SK-N-SH (cell line): ENCODE measurements around the gene SLC37A3. TPM values are rescaled to one million over a fixed set of nuclear protein-coding genes. Genes with fewer than 3 reads are reported as not detected.

Experiments used
- CTCF ChIA-PET: fragments of 300-600, 350-600 bp; formaldehyde crosslinking; extraction: SDS; loops from one replicate; lab custom pipeline; 2021; lab: Yijun Ruan, JAX
- POLR2A ChIA-PET: fragments of 350-600 bp; sonication (Branson Sonifier 250); formaldehyde crosslinking; extraction: SDS; loops from one replicate; lab custom pipeline; 2020; ENCODE audit warnings: antibody characterized with exemption, inconsistent platforms; lab: Yijun Ruan, JAX
- DNase-seq: peaks from one replicate; pipeline ENCODE4 v3.0.0; 2012
- H2AFZ ChIP-seq: fragments of 200-600 bp; sonication (generic); 2 replicates; pipeline ENCODE4 v1.8.1; 2016; ENCODE audit warnings: antibody characterized with exemption, mild to moderate bottlenecking, low read depth
- H3F3A ChIP-seq: fragments of 200-600 bp; sonication (generic); replicated peaks from 2 replicates; pipeline ENCODE3; 2016; ENCODE audit warnings: antibody characterized with exemption, mild to moderate bottlenecking; ENCODE audit not compliant: insufficient read depth
- H3K27ac ChIP-seq, 2 experiments: fragments of 200-500 bp in 1 of 2; fragments of 200-600 bp in 1 of 2; sonication (Bioruptor generic) in 1 of 2; sonication (generic), shearing (Covaris generic) in 1 of 2; 2 replicates each; pipeline versions ENCODE4 v1.5.1 to v1.6.1; 2014 to 2016; ENCODE audit warnings: low read depth in 2 of 2, inconsistent platforms in 1 of 2, low read length in 1 of 2, mild to moderate bottlenecking in 1 of 2, mixed read lengths in 1 of 2
- H3K27me3 ChIP-seq: fragments of 200-600 bp; sonication (generic), shearing (Covaris generic); 2 replicates; pipeline ENCODE4 v1.6.1; 2016; ENCODE audit warnings: mixed run types; ENCODE audit not compliant: insufficient read depth
- H3K36me3 ChIP-seq, 2 experiments: fragments of 200-500 bp in 1 of 2; fragments of 200-600 bp in 1 of 2; sonication (Bioruptor generic) in 1 of 2; sonication (generic) in 1 of 2; replicated peaks in 1 of 2; 2 replicates each; pipeline versions ENCODE3 to v1.5.1; 2014 to 2016; ENCODE audit warnings: low read length in 1 of 2, mild to moderate bottlenecking in 1 of 2; ENCODE audit not compliant: insufficient read depth in 2 of 2, control insufficient read depth in 1 of 2
- H3K4me1 ChIP-seq, 2 experiments: fragments of 200-500 bp in 1 of 2; fragments of 200-600 bp in 1 of 2; sonication (Bioruptor generic) in 1 of 2; sonication (generic), shearing (Covaris generic) in 1 of 2; 2 replicates each; pipeline versions ENCODE4 v1.5.1 to v1.6.1; 2014 to 2016; ENCODE audit warnings: low read depth in 1 of 2, low read length in 1 of 2, mixed run types in 1 of 2; ENCODE audit not compliant: insufficient read depth in 2 of 2, control insufficient read depth in 1 of 2
- H3K4me2 ChIP-seq: fragments of 200-600 bp; sonication (generic), shearing (Covaris generic); 2 replicates; pipeline ENCODE4 v1.6.1; 2017; ENCODE audit warnings: mixed run types
- H3K4me3 ChIP-seq, 2 experiments: fragments of 200-500 bp in 1 of 2; fragments of 200-600 bp in 1 of 2; sonication (Bioruptor generic) in 1 of 2; sonication (generic), shearing (Covaris generic) in 1 of 2; 2 replicates each; pipeline versions ENCODE4 v1.5.1 to v1.8.1; 2014 to 2016; ENCODE audit warnings: low read depth in 2 of 2, inconsistent platforms in 1 of 2, low read length in 1 of 2, mild to moderate bottlenecking in 1 of 2, mixed read lengths in 1 of 2, moderate library complexity in 1 of 2
- H3K79me2 ChIP-seq: fragments of 200-600 bp; sonication (generic); 2 replicates; pipeline ENCODE4 v1.8.1; 2017; ENCODE audit warnings: mild to moderate bottlenecking; ENCODE audit not compliant: insufficient read depth
- H3K9ac ChIP-seq: fragments of 200-600 bp; sonication (generic); 2 replicates; pipeline ENCODE4 v1.6.1; 2017; ENCODE audit warnings: mixed run types
- H3K9me2 ChIP-seq: fragments of 200-600 bp; sonication (generic); 2 replicates; pipeline ENCODE4 v1.6.1; 2017; ENCODE audit warnings: mixed run types
- H3K9me3 ChIP-seq: fragments of 200-600 bp; sonication (generic); 2 replicates; pipeline ENCODE4 v1.6.1; 2017; ENCODE audit warnings: mixed run types, mild to moderate bottlenecking, moderate library complexity
- H4K20me1 ChIP-seq: fragments of 200-600 bp; sonication (generic); 2 replicates; pipeline ENCODE4 v1.6.1; 2017; ENCODE audit warnings: mild to moderate bottlenecking, mixed run types; ENCODE audit not compliant: insufficient read depth
- CHD2 ChIP-seq: fragments of 150-350 bp; IDR thresholded peaks from 2 replicates; pipeline ENCODE4 v1.6.1; 2018; ENCODE audit warnings: low read length; ENCODE audit not compliant: partially characterized antibody
- CTCF ChIP-seq: fragments of 200-600 bp; sonication (generic); IDR thresholded peaks from 2 replicates; pipeline ENCODE4 v1.6.1; 2017; ENCODE audit warnings: antibody characterized with exemption, mild to moderate bottlenecking, moderate library complexity
- ELF1 ChIP-seq: IDR thresholded peaks from 2 replicates; pipeline ENCODE4 v1.4.0; 2012
- EP300 ChIP-seq, 2 experiments: IDR thresholded peaks; 2 replicates each; pipeline versions ENCODE4 v1.4.0 to v1.6.1; 2012; ENCODE audit warnings: borderline replicate concordance in 1 of 2, low read depth in 1 of 2, low read length in 1 of 2
- FOXM1 ChIP-seq: IDR thresholded peaks from 2 replicates; pipeline ENCODE4 v1.4.0; 2012; ENCODE audit warnings: low read depth, mild to moderate bottlenecking
- GABPA ChIP-seq: IDR thresholded peaks from 2 replicates; pipeline ENCODE4 v1.4.0; 2012; ENCODE audit warnings: low read depth, mild to moderate bottlenecking
- JUND ChIP-seq: IDR thresholded peaks from 2 replicates; pipeline ENCODE4 v1.4.0; 2012
- MEF2A ChIP-seq: IDR thresholded peaks from 2 replicates; pipeline ENCODE4 v1.4.0; 2012; ENCODE audit warnings: low read depth, borderline replicate concordance
- NRF1 ChIP-seq: IDR thresholded peaks from 2 replicates; pipeline ENCODE4 v1.6.1; 2012; ENCODE audit warnings: low read depth, mild to moderate bottlenecking, low read length
- PBX3 ChIP-seq: IDR thresholded peaks from 2 replicates; pipeline ENCODE4; 2012
- POLR2AphosphoS5 ChIP-seq: IDR thresholded peaks from 2 replicates; pipeline ENCODE4 v1.6.1; 2012; ENCODE audit warnings: low read depth, low read length
- RAD21 ChIP-seq: IDR thresholded peaks from 2 replicates; pipeline ENCODE4 v1.6.1; 2012; ENCODE audit warnings: mild to moderate bottlenecking, low read length
- RCOR1 ChIP-seq: fragments of 150-350 bp; IDR thresholded peaks from 2 replicates; pipeline ENCODE4 v1.6.1; 2017; ENCODE audit warnings: antibody characterized with exemption, low read length
- RXRA ChIP-seq: IDR thresholded peaks from 2 replicates; pipeline ENCODE4 v1.4.0; 2012; ENCODE audit warnings: low read depth, mild to moderate bottlenecking, borderline replicate concordance
- SIN3A ChIP-seq: IDR thresholded peaks from 2 replicates; pipeline ENCODE4 v1.6.1; 2012; ENCODE audit warnings: low read depth, mild to moderate bottlenecking, low read length, moderate library complexity, borderline replicate concordance
- TCF12 ChIP-seq: IDR thresholded peaks from 2 replicates; pipeline ENCODE4 v1.4.0; 2012
- USF2 ChIP-seq: fragments of 150-350 bp; IDR thresholded peaks from 2 replicates; pipeline ENCODE4 v1.6.1; 2017; ENCODE audit warnings: antibody characterized with exemption, low read length, low read depth, borderline replicate concordance
- YY1 ChIP-seq: IDR thresholded peaks from 2 replicates; pipeline ENCODE4 v1.4.0; 2012; ENCODE audit warnings: low read depth, mild to moderate bottlenecking
- WGBS: methylation state at CpG from one replicate; pipeline ENCODE4 v1.1.6; 2017; ENCODE audit warnings: low lambda C conversion rate; 5-methylcytosine and 5-hydroxymethylcytosine counted together
- polyA plus RNA-seq, 3 experiments: library from polyadenylated mRNA; depleted of rRNA; stranded (reverse); fragments of >200 nt; gene quantifications; 2 replicates each; pipeline ENCODE4 v1.2.3, GENCODE V29; 2012

Gene SLC37A3
- polyA plus RNA-seq, 1 of the 3 experiments (the other 2 are of a cell fraction): 53.3 TPM

DNA sequence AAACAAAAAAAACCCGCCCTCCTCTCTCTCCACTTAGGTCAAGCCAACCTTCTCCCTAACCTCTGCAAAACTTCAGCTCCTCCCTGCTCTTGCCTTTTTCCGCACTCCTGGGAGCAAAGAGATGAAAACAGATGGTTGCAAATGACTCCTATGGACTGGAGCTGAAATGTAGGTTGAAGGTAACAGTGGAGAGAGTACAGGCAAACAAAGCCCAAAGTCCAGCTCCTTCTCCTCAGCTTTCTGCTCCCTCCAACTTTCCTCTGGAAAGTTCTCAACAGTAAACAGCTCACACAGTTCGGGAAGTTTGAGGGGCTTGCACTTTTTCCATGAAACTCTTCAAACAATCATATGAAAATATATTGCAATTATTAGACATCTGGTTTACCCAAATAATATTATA lies 90.3 kb downstream of the SLC37A3 start:
- CTCF ChIA-PET: interaction anchor here (1.1 kb wide), 1 partner anchor 18 kb away, joined by 4 read pairs; no protein-coding TSS in a partner anchor
- 66% methylated on average over 3 of the region's 3 CpGs for WGBS

DNA sequence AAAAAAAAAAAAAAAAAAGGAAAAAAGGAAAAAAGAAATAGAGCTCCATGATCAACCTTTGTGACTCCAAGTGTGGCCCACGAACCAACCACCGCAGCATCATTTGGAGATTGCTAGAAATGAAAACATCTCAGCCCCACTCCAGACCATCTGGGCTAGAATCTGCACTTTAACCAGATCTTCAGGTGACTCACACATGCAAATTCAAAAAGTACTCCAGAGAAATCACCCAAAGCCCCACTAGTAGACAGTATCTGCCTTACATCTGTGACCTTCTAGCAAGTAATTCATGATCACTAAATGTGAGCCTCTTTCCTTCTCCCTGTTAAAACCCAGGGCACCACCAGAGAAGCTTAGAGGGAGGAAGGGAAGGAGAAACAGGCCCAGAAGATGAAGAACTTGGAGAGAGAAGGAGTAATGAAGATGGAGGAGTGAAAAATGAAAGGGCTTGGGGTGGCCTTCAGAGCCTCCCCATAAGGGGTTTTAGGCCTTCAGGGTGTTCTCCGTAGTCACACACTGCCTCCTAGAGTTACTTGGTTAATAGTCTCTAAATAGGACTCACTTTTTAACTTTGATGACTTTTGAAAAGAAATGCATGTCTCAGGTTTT lies 94.0 kb downstream of the SLC37A3 start:
- Histone ChIP-seq H3F3A (no peaks in the 10 kb centered on the region), H3K9ac (no peak overlapping the region), H3K9me3 (no peaks in the 10 kb centered on the region), H3K9me2 (no peaks in the 10 kb centered on the region), H3K36me3 (no peaks in the 10 kb centered on the region), H3K4me2 (no peak overlapping the region), H3K27ac (no peak overlapping the region), H4K20me1 (no peaks in the 10 kb centered on the region), H3K27me3 (0 out of 2 replicates have a peak, but pooled peaks cover 8% of the 10 kb centered on the region), H3K4me3 (no peak overlapping the region), H3K4me1 (no peaks in the 10 kb centered on the region), H2AFZ (no peak overlapping the region), H3K79me2 (no peaks in the 10 kb centered on the region)
- CTCF ChIA-PET: interaction anchor here (1.0 to 2.0 kb wide), 3 partner anchors 22 to 54 kb away, joined by 3 to 8 read pairs (median 4); no protein-coding TSS in a partner anchor
- WGBS: 82% methylated on average over 3 of the region's 3 CpGs
- TF ChIP-seq ELF1 (no peak), CTCF (0 out of 2 replicates have a peak, but pooled peaks have one; percentile 22), SIN3A (no peak), NRF1 (no peak), CHD2 (no peak), MEF2A (no peak), PBX3 (no peak), FOXM1 (no peak), RAD21 (peak; percentile 58), GABPA (no peak), RCOR1 (no peak), TCF12 (no peak)
- POLR2A ChIA-PET: no interaction called here
- DNase-seq: peak; percentile 46

More for the DNA sequence above, 90.3 kb downstream of the SLC37A3 start:
- peaks cover 7% of the 10 kb centered on the region; the same call in 1 of the 2 replicates for H3K9me3 ChIP-seq
- no peaks in the 10 kb centered on the region for H3K36me3 ChIP-seq
- no peaks in the 10 kb centered on the region for H3F3A ChIP-seq
- H4K20me1 ChIP-seq: no peaks in the 10 kb centered on the region
- H2AFZ ChIP-seq: no peak overlapping the region
- H3K27ac ChIP-seq: no peak overlapping the region
- POLR2A ChIA-PET: no interaction called here
- no peaks in the 10 kb centered on the region for H3K4me1 ChIP-seq
- no peak for DNase-seq
- TF ChIP-seq TCF12 (no peak), RXRA (no peak), YY1 (no peak), CHD2 (no peak), POLR2AphosphoS5 (no peak), CTCF (no peak), ELF1 (no peak), EP300 (IDR thresholded peaks at IDR 0.05; ENCODE audit: borderline replicate concordance in 1 of 2, low read depth in 1 of 2, low read length in 1 of 2) (no peak), JUND (no peak), USF2 (no peak)
- TF ChIP-seq, all 33 proteins: peak for 0
- Histone ChIP-seq H3K9me2 (no peaks in the 10 kb centered on the region), H3K4me2 (no peak overlapping the region), H3K27me3 (0 out of 2 replicates have a peak, but pooled peaks cover 8% of the 10 kb centered on the region), H3K4me3 (no peak overlapping the region), H3K79me2 (no peaks in the 10 kb centered on the region), H3K9ac (no peak overlapping the region)
